Fibroblast of mammary gland (primary cell): ENCODE data around the gene SNTN.

Experiments
- DNase-seq: peaks from one replicate; pipeline ENCODE4 v3.0.0-alpha.2; 2010; ENCODE audit warnings: low read depth
- H3K4me3 ChIP-seq: 2 replicates; pipeline ENCODE4 v1.5.1; 2011; ENCODE audit warnings: low read depth, mild to moderate bottlenecking, low read length, moderate library complexity; ENCODE audit not compliant: control insufficient read depth
- CTCF ChIP-seq: conservative IDR thresholded peaks from 2 replicates; pipeline ENCODE4 v1.5.1; 2011; ENCODE audit warnings: low read depth, low read length, inconsistent platforms; ENCODE audit not compliant: control insufficient read depth, insufficient read depth

Gene SNTN

GRCh38 chr3:63654211-63654610, 1.7 kb downstream of the SNTN start:
- no peak for TF ChIP-seq CTCF
- peak; percentile 23 for DNase-seq
- H3K4me3 ChIP-seq = no peak overlapping the region

- peak; percentile 25 for DNase-seq
- TF ChIP-seq CTCF = no peak
- H3K4me3 ChIP-seq = no peak overlapping the region
Measured at GRCh38 chr3:63654931-63655330, 2.5 kb downstream of the SNTN start.

- no peak overlapping the region for H3K4me3 ChIP-seq
- TF ChIP-seq CTCF = no peak
- peak; percentile 80 for DNase-seq
Measured at GRCh38 chr3:63655519-63655918, 3.0 kb downstream of the SNTN start.

GRCh38 chr3:63656786-63657185, 4.3 kb downstream of the SNTN start:
- DNase-seq = peak; percentile 91
- no peak overlapping the region for H3K4me3 ChIP-seq
- TF ChIP-seq CTCF = no peak

- TF ChIP-seq CTCF = peak; percentile 34
- no peak overlapping the region for H3K4me3 ChIP-seq
- DNase-seq = peak; percentile 26
Measured at GRCh38 chr3:63661242-63661641, 8.8 kb downstream of the SNTN start.

- DNase-seq = no peak
- H3K4me3 ChIP-seq = no peak overlapping the region
- no peak for TF ChIP-seq CTCF
Measured at GRCh38 chr3:63662011-63662410, 9.5 kb downstream of the SNTN start.

GRCh38 chr3:63662500-63662899, 10.0 kb downstream of the SNTN start:
- TF ChIP-seq CTCF = peak; percentile 10
- no peak overlapping the region for H3K4me3 ChIP-seq
- DNase-seq = peak; percentile 34
